GM18858 (cell line): ENCODE measurements around the gene ARHGAP15.
"Not testable (repeated sequence)": the region's sequence is repeated elsewhere in the genome, so short reads cannot be mapped to it uniquely, and the experiment has no call there.

Source experiments
- ATAC-seq: cut with Tn5 transposase; IDR thresholded peaks from one replicate; pipeline ENCODE4 v1.9.1; 2021; ENCODE audit not compliant: unreplicated experiment

The ARHGAP15 gene

DNA sequence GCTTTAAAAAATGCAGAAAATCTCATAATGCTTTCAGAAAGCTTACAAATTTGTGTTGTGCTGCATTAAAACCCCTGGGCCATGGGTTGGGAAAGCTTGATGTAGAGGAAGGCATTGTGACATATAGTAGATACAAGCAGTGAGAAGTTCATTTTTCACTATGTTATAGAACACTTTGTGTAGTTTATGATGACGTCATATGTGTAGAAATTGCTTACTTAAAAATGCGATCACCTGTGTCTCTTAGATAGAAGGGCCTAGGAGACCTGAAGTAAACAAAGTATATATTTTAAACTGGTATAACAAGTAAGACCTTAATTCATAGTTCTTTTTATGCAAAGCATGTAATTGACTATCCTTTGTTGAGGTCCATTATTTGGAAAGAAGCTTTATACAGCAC lies 393.5 kb downstream of the ARHGAP15 start:
- ATAC-seq = no peak

DNA sequence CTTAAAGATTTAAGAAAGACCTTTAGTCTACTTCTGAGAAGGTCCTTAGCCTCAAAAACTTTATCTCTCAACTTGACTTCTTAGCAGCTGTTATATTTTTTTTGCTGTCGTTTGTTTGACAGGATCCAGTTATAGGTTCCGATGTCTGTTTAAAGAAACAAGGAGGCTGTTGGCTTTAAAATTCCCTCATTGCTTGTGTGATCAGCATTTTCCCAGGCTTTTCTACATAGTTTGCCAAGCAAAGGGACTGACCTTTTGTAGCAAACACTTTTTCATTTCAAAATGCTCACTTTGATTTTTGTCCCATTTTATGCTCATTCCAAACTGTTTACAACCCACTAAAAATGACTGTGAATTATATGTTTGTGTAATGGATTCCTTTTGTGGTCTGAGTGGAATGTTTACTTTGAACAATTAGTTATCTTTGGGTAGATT lies 394.9 kb downstream of the ARHGAP15 start:
- no peak for ATAC-seq

DNA sequence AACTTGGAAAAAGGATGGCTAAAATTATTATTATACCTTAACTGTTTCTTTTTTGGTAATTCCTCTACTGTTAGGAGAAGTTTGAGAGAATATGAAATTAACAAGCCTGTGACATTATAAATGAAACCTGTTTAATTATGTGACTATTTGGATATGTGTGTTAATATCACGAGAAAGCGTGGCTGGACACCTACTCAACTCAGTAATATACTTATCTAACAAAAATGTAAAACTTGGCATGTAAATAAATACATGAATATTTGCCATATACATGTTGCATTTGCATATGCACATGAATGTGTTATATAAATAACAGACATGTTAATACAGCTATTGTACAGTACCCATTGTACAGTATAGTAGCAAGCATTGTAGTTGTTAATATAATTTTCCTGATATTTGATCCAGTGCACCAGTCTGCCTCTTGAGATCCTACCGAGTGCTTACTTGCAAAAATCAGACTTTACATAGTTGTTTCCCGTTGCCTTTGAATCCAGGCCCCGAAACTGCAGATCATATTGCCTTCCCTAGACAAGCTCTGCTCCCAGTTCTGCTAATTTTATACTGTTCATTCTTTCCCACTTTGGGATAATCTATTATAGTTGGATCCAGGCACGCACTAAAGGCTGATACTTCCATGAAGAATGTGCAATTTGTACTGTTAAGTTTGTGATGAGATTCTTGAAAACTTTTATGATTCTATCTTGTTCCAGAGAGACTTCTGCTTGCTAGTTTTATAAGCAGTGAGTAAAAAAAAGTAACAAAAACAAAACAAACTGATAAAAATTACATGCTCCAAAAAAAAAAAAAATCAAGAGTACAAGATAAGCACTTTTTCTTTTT lies 395.6 kb downstream of the ARHGAP15 start:
- ATAC-seq = no peak

DNA sequence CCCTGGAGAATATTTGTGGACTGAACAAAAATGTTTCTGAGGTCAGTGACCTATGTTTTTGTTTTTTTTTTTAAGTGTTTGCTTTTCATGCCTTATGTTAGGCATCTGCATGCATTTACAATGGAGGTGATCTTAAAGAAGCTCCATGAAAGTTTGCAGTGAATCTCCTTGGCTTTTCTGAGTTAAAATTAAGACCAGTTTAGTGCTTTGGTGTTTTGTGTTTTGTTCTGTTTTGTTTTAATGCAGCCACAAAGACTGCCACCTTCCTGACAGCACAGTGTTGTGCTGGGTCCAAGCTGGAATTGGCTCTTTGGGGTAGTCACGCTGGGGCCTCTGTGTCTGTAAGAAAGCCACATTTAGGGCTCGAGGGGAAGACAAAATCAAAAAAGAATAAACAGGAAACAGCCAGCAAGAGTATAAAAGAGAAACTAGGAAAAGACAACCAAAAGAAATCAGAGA lies 396.2 kb downstream of the ARHGAP15 start:
- no peak for ATAC-seq

DNA sequence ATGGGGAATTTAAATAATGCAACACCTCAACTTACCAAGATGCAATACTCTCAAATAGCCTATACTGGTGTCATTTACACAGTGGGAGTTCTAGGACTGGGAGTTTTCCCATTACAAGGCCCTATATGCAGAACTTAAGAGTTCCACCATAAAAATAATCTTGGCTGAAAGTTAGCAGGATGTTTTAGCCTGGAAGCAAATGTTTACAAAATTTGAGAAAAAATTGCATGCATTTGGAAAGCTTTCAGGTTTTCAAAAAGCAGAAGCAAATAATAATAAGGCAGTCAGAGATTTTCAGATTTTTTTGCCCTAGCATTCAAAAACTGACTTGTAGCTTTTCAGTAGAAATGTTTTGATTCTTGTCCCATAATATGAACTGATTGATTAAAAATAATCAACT lies 397.3 kb downstream of the ARHGAP15 start:
- no peak for ATAC-seq

DNA sequence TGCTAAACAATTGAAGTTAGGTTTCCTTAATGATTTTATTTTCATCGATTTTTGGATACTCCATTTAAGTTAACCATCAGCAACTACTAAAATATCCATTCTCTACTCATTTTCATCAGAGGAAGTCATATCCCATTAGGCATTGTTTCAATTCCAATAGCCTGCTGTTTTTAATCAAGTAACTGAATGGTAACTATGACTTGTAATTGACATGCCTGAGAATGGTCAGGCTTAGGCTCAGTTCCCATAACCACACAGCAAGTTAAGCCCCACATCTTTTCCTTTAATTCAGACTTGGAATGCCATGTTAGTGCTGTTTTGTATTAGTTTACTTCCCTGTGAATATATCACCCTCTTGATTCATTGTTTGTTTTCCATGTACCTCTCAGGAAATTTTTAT lies 398.8 kb downstream of the ARHGAP15 start:
- ATAC-seq = no peak

DNA sequence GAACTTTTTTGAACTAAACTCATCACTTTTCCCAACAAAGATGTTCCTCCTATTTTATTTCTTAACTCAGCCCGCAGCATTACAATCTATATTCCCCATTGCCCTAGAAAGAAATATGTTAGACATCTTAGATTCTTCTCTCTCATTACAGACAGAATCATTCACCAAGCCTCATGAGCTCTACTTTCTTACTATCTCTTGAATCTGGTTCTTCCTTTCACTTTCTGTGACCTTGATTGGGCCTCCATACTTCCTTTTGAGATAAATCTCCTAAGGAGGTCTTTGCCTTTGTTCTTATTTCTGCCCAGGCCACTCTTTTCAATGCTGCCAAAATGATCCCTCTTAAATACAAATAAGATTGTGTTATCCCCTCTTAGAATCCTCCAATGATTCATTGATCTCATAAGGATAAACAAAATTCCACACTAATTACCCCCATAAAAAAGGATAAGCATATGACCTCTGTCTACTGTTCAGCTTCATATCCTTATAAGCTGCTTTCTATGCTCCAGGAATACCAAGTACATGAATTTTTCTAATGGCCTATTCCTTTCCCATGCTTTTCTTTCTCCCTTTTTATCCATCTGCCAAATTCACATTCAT lies 400.0 kb downstream of the ARHGAP15 start:
- no peak for ATAC-seq

DNA sequence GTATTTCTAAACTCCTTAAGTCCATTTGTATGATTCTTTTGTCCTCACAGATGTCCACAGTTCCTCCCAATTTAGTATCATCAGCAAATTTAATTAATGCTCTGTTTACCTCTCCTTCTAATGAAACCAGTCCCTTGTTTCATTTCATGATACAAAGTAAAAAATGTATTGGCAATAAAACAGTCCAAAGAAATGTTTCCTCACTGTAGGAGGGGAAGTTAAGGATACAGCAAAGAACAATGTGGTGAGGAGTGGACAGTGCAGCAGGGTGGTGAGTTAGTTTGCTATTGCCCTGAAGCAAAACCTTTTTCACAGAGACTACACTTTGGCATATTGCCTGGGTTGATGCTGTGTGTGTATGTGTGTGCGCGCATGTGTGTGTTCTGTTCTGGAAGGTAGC lies 401.5 kb downstream of the ARHGAP15 start:
- no peak for ATAC-seq

DNA sequence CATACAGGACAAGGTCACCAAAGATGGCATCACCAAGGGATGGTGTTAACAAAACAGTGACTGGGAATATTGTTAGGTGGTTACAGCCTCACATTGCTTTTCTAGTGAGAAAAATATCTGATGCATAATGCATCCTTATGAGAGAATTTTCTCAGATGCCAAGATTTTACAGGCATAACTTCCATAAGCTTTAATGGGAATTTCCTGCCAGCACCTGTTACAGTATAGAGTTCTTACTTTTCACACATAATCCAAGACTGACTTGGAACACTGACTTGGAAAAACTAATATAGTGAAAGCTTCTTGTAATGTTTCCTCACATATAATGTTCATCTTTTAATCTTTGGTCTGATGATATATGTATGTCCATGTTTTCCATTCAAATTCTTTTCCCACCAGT lies 402.8 kb downstream of the ARHGAP15 start:
- ATAC-seq = no peak

DNA sequence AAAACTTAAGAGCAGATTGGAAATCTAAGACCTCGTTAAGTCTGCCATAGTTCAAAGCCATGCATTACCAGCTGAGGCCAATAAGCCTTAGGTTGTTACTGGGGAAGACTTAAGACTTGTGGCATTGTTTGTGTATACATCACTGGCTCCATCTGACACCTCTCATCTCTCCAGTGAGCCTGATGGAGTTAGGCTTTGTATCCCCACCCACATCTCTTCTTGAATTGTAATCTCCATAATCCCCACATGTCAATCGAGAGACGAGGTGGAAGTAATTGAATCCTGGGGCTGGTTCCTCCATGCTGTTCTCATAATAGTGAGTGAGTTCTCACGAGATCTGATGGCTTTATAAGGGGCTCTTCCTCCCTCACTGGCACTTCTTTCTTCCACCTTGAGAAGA lies 404.6 kb downstream of the ARHGAP15 start:
- ATAC-seq = no peak

DNA sequence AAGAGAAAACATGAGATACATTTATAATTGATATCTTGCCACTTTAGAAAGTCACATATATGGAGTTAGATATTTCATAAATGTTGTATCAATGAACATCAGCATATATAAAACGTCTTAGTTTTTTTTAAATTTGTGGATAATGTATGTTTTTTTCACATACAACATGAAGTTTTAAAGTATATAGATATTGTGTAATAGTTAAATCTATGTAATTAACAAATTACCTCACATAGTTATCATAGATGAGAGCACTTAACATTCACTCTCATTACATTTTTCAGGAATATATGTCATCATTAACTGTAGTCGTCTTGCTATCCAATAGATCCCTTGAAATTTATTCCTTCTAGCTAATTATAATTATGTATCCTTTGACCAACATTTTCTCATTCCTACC lies 406.6 kb downstream of the ARHGAP15 start:
- no peak for ATAC-seq

DNA sequence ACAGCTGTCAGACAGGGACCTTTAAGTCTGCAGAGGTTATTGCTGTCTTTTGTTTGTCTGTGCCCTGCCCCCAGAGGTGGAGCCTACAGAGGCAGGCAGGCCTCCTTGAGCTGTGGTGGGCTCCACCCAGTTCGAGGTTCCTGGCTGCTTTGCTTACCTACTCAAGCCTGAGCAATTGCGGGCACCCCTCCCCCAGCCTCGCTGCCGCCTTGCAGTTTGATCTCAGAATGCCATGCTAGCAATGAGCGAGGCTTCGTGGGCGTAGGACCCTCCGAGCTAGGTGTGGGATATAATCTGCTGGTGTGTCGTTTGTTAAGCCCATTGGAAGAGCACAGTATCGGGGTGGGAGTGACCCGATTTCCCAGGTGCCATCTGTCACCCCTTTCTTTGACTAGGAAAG lies 412.7 kb downstream of the ARHGAP15 start:
- not testable (repeated sequence) for ATAC-seq

DNA sequence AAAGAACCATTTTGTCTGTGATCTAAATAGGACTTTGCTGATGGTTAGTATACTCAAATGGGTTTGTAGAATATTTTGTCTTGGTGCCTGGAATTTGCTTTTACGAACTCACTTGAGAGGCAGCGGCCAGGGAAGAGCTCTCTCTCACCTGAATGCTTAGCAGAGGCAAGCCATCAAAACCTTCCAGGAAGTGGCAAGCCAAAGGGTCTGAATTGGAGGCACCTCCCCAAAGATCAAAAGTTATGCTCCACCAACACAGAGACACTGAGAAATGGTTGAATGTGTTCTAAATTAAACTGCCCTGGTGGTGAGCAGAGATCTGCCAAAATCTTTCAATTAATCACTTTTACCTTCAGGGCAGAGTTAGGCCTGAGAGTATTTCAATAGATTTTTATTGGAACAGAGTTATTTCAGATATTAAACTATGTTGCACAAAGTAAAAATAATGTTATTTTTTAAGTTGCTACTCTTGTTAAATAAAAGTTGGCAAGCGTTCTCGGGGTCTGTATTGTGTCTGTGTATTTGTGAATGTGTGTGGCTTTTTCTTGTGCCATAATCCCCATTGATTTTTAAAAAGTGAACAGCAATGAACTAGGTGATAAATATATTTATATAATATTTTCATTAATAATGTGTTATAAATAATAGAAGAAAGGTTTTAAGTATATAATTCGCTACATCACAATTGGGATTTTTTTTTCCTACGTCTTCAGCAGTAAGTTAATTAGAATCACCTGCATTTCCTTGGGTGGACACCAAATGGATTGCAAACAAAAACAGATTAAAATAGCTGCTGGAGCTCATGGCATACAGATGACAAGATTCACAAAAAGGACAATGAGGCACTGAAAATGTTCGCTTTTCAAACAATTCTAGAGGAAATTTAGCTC lies 416.1 kb downstream of the ARHGAP15 start:
- ATAC-seq = no peak

DNA sequence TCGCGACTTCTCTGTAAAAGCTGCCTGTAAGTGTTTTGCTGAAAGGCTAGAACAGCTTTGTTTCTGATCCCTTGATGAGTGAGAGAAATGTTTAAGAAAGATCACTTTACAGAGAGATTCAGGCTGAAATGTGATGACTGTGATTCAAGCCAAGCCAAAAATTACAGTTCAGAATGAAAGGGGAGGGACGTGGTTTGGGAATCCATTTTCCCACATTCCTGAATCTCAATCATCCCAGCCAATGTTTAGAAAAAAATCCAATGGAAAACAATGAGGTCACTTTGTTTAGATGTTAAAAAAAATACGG lies 416.7 kb downstream of the ARHGAP15 start:
- no peak for ATAC-seq

DNA sequence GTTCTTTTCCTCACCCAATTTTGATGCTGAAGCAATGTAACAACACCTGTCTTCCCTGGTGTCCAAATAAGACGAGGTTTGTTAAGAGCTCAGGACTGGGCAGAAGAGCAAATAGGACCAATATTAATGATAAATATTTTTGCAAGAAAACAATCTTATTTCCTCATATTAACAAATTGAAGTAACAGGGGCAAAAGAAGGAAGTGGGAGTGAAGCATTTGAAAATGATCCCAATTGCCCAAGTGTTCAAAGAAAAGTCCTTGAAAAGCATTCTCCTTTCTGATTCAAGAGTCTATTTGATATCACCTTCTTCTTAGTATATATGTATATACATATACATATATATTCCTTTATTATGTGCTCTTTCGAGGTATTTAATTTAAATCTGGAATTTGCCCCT lies 418.8 kb downstream of the ARHGAP15 start:
- no peak for ATAC-seq

DNA sequence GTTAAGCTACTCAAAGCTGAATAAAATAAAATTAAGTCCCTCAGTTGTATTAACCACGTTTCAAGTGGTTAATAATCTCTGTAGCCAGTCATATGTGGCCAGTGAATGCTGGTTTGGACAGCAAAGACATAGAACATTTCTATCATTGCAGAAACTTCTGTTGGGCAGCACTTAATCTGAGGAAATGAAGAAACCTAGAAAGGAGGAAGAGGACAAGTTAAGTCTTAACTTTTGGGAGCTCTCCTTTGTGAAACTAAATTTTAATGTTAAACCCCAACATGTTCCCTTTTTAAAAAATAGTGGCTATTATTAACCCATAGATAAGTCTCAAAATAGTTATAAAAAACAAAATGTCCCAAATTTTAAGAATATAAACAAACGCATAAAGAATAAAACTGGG lies 421.3 kb downstream of the ARHGAP15 start:
- ATAC-seq = no peak

DNA sequence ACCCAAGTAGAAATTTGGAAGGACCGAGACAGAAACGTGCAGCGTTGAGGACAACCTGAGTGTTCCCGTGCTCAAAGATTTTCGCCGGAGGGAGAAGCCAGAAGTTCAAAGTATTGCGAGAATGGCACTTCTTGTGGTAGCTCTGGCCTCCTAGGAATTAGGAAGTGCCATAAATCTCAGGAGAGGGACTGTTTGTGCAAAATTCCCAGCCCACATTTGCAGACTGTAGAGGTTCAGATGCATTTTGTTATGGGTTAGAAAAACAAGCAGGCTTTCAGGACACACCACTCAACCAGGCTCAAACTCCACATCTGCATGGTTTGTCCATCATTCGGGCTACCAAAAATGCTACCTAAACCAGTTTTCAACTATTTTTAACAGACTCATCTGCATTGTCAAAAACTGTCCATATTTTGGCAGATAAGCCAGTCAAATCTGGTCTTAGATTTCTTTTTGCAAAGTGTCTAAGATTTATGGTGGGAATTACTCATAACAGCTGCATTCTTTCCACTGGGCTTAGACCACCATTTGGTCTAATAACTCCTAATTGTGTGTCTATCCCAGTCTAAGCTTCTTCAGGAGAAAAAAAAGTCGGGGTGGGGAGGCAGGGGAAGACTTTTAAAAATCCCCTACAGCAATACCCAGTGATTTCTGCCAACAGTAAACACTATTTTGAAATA lies 422.9 kb downstream of the ARHGAP15 start:
- ATAC-seq = no peak

DNA sequence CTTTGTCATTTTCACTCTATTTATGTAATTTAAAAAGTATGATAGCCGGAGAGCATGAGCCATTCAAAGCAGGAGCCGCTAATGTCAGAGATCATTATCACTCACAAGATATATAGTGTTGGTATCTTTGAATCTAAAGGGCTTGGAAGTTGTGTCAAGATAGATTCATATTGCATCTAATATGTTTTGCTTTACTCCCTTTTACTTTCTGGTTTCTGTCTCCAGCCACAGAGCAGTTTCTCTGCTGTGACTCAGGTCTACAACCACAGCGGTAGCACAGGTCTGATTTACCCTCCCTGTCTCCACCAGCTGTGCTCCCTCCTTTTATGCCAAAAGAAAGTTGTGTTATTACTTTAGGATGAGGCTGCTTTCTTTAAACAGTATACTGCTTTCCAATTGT lies 424.0 kb downstream of the ARHGAP15 start:
- no peak for ATAC-seq

DNA sequence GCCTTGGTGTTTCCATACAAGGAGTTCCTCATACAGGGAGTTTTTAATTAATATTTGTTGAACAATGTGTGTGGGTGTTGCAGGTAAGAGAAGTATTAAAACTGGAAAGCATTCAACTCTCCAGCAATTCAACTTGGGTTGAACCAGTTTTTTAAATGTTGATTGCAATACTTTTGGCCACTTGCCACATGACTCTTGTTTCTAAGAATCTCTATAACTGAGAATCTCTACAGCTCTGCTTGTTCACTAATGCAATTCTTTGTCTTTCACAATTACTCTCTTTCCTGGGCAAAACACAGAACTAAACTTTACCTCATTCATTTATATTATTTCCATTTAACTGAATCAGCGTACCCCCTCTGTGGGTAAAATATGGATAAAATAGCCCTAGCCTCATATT lies 429.4 kb downstream of the ARHGAP15 start:
- ATAC-seq = no peak

DNA sequence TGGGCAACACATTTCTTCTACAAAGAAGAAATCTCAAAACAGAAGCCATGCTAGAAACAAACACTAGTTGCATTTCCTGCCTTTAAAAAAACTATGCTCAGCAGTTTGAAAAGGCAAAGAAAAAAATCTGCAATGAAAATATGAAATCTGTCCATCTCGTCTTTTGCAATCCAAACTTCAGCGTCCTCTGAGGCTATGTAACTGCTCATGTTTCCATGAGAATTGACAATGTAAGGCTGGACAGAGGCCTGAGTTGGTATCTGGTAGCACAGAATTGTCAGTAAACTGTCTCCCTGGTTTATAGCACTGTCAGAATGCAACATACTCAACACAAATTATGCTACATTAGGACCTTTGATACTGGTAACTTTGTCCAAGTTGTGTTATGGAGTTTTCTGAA lies 429.9 kb downstream of the ARHGAP15 start:
- no peak for ATAC-seq

DNA sequence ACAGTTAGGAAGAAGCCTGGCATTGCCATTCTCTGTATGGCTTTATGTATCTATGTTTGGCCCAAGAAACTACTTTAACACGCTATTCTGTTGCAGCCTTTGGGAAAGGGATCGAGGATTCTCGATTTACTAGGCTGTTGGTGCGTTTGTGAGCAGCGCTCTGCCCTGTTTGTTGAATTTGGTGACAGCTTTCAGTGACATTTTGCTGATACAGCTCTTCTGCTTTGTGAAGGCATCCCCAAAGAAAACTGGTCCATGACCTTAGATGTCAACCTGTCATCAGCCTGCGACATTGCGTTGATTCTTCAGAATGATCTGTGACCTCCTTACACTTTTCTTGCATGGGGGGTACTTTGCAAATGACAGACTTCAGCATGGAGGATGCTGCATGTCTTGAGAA lies 431.5 kb downstream of the ARHGAP15 start:
- no peak for ATAC-seq
